GM10266 (cell line): ENCODE results near the gene STON2.

Experiments
- DNase-seq: peaks from one replicate; pipeline ENCODE4 v3.0.0; 2012; ENCODE audit errors: extremely low spot score
- TF ChIP-seq, protein P1 (sequence below): IDR thresholded peaks from 2 replicates; pipeline ENCODE4 v1.5.1; 2012; ENCODE audit warnings: mild to moderate bottlenecking, low read depth; ENCODE audit not compliant: control insufficient read depth, insufficient read depth; ENCODE audit errors: missing control alignments

STON2 gene

DNA sequence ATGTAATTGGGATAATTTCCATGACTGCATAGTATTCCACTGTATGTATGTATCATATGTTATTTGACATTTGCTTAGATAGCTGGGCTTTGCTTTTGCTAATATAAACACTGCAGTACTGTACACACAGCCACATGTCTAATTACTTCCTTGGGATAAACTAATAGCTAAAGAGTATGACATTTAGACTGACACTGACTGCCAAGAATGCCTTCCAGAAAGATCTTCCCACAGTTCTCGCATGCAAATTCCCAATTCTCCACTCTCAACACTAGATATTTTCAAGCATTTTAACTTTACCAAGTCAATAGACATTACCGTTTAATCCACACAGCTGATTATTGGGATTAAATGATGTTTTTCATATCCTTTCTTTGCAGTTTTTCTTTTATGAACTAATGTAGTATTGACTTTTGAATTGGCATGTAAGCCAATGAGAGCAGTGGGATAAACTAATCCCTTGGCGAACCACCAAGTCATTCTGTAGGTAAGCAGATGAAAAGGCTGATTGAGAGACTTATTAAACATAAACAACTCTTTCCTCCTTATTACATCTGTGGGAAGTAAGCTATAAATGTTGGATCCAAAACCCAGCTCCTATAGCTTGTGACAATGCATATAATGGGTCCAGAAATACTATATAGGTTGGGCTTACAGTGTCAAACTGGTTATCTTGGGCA, 55.5 kb downstream of the STON2 start:
- no peak for DNase-seq
- TF ChIP-seq, protein P1, sequence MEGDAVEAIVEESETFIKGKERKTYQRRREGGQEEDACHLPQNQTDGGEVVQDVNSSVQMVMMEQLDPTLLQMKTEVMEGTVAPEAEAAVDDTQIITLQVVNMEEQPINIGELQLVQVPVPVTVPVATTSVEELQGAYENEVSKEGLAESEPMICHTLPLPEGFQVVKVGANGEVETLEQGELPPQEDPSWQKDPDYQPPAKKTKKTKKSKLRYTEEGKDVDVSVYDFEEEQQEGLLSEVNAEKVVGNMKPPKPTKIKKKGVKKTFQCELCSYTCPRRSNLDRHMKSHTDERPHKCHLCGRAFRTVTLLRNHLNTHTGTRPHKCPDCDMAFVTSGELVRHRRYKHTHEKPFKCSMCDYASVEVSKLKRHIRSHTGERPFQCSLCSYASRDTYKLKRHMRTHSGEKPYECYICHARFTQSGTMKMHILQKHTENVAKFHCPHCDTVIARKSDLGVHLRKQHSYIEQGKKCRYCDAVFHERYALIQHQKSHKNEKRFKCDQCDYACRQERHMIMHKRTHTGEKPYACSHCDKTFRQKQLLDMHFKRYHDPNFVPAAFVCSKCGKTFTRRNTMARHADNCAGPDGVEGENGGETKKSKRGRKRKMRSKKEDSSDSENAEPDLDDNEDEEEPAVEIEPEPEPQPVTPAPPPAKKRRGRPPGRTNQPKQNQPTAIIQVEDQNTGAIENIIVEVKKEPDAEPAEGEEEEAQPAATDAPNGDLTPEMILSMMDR = no peak

DNA sequence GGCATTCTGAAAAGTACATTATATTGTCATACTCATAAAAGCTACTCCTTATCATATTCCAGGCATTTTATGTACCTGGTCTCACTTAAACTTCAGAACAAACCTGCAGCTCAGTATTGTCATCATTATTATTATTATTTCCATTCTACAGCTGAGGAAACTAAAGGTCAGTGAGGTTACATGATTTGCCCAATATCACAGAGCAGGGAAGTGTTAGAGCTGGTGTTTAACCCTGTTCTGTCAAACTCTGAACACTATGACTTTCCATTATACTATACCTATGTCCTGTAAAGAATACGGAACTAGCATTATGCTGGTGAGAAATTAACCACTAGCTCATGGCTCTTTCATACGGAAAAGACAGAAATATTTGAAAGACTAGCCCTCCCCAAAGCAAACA, 56.4 kb downstream of the STON2 start:
- TF ChIP-seq, protein P1 = no peak

DNA sequence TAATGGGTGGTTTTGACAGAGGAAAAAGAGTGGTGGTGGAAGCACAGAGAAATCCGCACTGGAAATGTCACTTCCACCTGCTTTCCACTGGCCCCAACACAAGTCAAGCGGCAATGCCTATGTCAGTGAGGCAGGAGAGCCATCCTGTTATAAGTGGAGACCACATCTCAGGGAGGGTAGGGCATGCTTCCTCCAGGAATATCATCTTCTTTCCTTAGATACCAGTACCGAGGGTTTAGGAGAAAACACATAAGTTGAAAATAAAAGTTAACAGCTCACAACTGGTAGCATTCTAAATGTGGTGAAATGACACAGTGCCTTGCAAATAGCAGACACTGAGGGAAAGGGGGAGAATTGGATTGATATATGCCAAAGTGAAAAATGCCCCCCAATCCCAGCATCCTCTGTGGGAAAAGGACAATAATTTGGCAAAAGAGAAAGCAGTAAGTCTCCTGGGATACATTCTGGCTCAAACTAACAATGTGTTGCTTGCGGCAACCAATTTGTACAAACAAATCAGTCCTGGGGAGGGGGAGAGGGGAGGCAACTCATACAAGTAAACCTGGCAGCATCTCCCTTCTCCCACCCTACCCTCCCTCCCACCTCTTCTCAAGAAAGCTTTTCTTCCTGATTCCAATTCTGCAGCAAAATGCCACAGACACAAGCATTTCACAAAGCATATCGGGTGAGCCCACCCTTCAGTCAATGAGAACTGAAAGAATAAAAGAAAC, 57.1 kb downstream of the STON2 start:
- TF ChIP-seq, protein P1 = no peak
- no peak for DNase-seq

More for the DNA sequence above, 56.4 kb downstream of the STON2 start:
- no peak for DNase-seq

DNA sequence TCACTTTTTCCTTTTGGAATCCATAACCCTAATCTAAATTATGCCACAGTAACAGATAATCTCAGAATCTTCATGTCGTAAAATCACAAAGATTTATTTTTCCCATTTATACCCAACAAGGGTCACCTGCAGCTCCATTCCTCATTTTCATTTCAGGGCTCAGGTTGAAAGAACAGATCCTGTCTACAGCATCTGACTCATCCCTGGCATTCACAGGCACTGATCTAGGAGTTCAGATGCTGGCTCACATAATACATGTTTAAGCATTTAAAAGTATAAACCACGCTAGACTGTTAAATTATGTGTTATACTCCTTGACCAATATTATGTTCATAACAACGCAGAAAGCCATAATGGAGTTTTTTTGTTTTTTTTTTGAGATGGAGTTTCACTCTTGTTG, 58.3 kb downstream of the STON2 start:
- TF ChIP-seq, protein P1 = no peak
- DNase-seq = no peak

DNA sequence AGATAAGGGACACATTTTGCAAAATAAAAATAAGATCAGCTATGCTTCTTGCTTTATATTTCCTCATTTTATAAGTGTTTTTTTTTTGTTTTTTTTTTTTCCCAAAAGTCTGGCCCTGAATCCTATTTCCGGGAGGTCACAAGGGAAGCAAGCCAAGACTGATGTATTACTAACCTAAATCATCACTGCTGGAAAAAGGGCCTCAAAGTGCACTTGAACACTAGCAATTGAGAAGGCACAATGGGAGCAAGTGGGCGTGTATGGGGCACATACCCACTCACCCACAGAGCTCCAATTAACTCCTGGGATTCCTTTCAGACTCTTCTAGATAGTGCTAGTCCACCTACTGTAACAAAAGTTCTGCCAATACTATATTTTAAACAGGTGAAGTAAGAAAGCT, 58.8 kb downstream of the STON2 start:
- no peak for DNase-seq
- TF ChIP-seq, protein P1 = no peak

DNA sequence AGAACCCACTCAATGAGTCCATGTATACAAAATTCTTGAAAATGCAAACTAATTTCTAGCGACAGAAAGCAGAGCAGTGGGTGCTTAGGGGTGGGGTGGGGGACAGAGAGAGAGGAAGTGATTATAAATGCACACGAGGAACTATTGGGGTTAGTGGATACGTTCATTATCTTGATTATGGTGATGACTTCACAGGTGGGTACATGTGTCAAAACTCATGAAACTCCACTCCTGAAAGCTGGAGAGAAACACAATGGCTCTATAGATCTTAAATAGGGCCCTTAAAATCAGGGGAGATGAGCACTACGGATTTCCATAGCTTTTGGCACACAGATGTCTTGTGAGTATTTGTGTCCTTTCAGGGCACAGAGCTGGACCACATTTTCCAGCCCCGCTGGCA, 59.9 kb downstream of the STON2 start:
- TF ChIP-seq, protein P1 = no peak
- no peak for DNase-seq

DNA sequence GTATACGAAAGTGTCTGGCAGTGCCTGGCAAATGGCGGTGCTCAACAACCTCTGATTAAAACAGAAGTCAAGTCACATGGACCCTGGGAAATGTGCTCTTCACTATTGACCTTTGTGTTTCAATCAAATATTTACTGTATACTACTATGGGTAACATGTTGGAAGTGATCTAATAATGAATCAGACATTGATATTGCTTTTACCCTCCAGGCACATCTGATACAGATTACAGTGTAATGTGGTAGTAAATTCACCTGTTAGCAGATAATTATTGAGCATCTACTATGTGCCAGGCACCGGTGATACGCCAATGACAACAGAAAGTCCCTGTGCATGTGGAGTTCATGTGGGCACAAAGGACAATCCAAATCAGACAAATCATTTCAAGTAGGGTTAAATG, 63.1 kb downstream of the STON2 start:
- DNase-seq = no peak
- TF ChIP-seq, protein P1 = no peak
